HCT116 (cell line): ENCODE data around the gene KAZN. TPM values are rescaled to one million over a fixed set of nuclear protein-coding genes. Genes with fewer than 3 reads are reported as not detected.

Experiments used
- ATAC-seq: fragments of 200-7000 bp; cut with Tn5 transposase; 2 replicates; pipeline ENCODE4 v1.9.1; 2020; ENCODE audit warnings: mild to moderate bottlenecking, moderate library complexity
- BruUV-seq: library from RNA; stranded (reverse); fragments of 400-500 nt; replicated peaks from 2 replicates; lab custom pipeline; 2021; lab: Mats Ljungman, UMichigan
- CTCF ChIA-PET: fragments of 300-600 bp; sonication (Branson Sonifier 250); formaldehyde crosslinking; loops from one replicate; lab custom pipeline; 2021; ENCODE audit warnings: antibody characterized with exemption; lab: Charles Lee
- POLR2A ChIA-PET: fragments of 300-600, 350-600 bp; sonication (Branson Sonifier 250); formaldehyde crosslinking; loops from one replicate; lab custom pipeline; 2021; ENCODE audit warnings: antibody characterized with exemption; lab: Charles Lee
- RAD21 ChIA-PET, 2 experiments: fragments of 300-600 bp; sonication (Branson Sonifier 250); formaldehyde crosslinking; loops; one replicate each; lab custom pipeline; 2023; ENCODE audit warnings: low total read pairs in 2 of 2; ENCODE audit not compliant: uncharacterized antibody in 2 of 2, unreplicated experiment in 2 of 2, low non-redundant PET in 1 of 2; lab: Charles Lee
- DNase-seq: peaks from one replicate; pipeline ENCODE4 v3.0.0-alpha.2; 2010; ENCODE audit warnings: low read depth, low spot score
- H2AFZ ChIP-seq: fragments of 200-600 bp; shearing (Covaris generic), sonication (generic); 2 replicates; pipeline ENCODE4 v1.6.1; 2017; ENCODE audit warnings: low read depth, mixed run types, mixed read lengths, antibody characterized with exemption, low read length; ENCODE audit not compliant: poor library complexity, severe bottlenecking
- H3K27ac ChIP-seq: 2 replicates; pipeline ENCODE4 v1.5.1; 2012; ENCODE audit warnings: low read depth, low read length
- H3K27me3 ChIP-seq: fragments of 200-600 bp; sonication (generic); 2 replicates; pipeline ENCODE4 v1.6.1; 2016; ENCODE audit warnings: mixed run types, low read length, mixed read lengths; ENCODE audit not compliant: insufficient read depth
- H3K36me3 ChIP-seq, 2 experiments: fragments of 200-500 bp in 1 of 2; fragments of 200-600 bp in 1 of 2; sonication (Bioruptor generic) in 1 of 2; sonication (generic) in 1 of 2; 2 replicates each; pipeline versions ENCODE4 v1.5.1 to v1.6.1; 2014 to 2016; ENCODE audit warnings: low read length in 2 of 2, inconsistent platforms in 1 of 2, mixed read lengths in 1 of 2, mixed run types in 1 of 2; ENCODE audit not compliant: insufficient read depth in 2 of 2, control insufficient read depth in 1 of 2
- H3K4me1 ChIP-seq, 2 experiments: fragments of 200-600 bp in 1 of 2; sonication (generic) in 1 of 2; 2 replicates each; pipeline versions ENCODE4 v1.5.1 to v1.6.1; 2012 to 2017; ENCODE audit warnings: low read length in 2 of 2, inconsistent platforms in 1 of 2, mild to moderate bottlenecking in 1 of 2, mixed read lengths in 1 of 2, mixed run types in 1 of 2, moderate library complexity in 1 of 2; ENCODE audit not compliant: insufficient read depth in 2 of 2, control insufficient read depth in 1 of 2
- H3K4me2 ChIP-seq: fragments of 200-600 bp; sonication (generic); 2 replicates; pipeline ENCODE4 v1.6.1; 2017; ENCODE audit warnings: mixed run types, low read length, mixed read lengths
- H3K4me3 ChIP-seq, 2 experiments: fragments of 200-600 bp in 1 of 2; sonication (generic) in 1 of 2; replicated peaks in 1 of 2; 2 replicates each; pipeline ENCODE4 v1.5.1; 2011 to 2016; ENCODE audit warnings: low read length in 2 of 2, control low read depth in 1 of 2, low read depth in 1 of 2, mild to moderate bottlenecking in 1 of 2, mixed read lengths in 1 of 2, mixed run types in 1 of 2
- H3K79me2 ChIP-seq: fragments of 200-600 bp; sonication (generic); 2 replicates; pipeline ENCODE4 v1.6.1; 2017; ENCODE audit warnings: mild to moderate bottlenecking, mixed run types, low read length, moderate library complexity, mixed read lengths; ENCODE audit not compliant: insufficient read depth
- H3K9ac ChIP-seq: fragments of 200-600 bp; sonication (generic); 2 replicates; pipeline ENCODE4 v1.6.1; 2016; ENCODE audit warnings: low read length, mixed read lengths
- H3K9me2 ChIP-seq: fragments of 200-600 bp; sonication (generic), shearing (Covaris generic); 2 replicates; pipeline ENCODE4 v1.6.1; 2017; ENCODE audit warnings: mixed run types, mild to moderate bottlenecking, moderate library complexity; ENCODE audit not compliant: insufficient read depth
- H3K9me3 ChIP-seq, 2 experiments: fragments of 200-500 bp in 1 of 2; fragments of 200-600 bp in 1 of 2; sonication (Bioruptor generic) in 1 of 2; sonication (generic) in 1 of 2; 2 replicates each; pipeline ENCODE4 v1.6.1; 2014 to 2017; ENCODE audit warnings: low read length in 2 of 2, mixed read lengths in 2 of 2, inconsistent platforms in 1 of 2, low read depth in 1 of 2, mild to moderate bottlenecking in 1 of 2, mixed run types in 1 of 2, moderate library complexity in 1 of 2; ENCODE audit not compliant: control insufficient read depth in 1 of 2, insufficient read depth in 1 of 2
- H4K20me1 ChIP-seq: fragments of 200-600 bp; sonication (generic), shearing (Covaris generic); 2 replicates; pipeline ENCODE4 v1.6.1; 2017; ENCODE audit warnings: mixed run types, mild to moderate bottlenecking, moderate library complexity; ENCODE audit not compliant: insufficient read depth
- CEBPB ChIP-seq: IDR thresholded peaks from 2 replicates; pipeline ENCODE4 v1.6.1; 2012; ENCODE audit warnings: low read depth
- EGR1 ChIP-seq: IDR thresholded peaks from 2 replicates; pipeline ENCODE4 v1.6.1; 2012; ENCODE audit warnings: low read depth
- EZH2 ChIP-seq: fragments of 200-600 bp; sonication (generic); IDR thresholded peaks from 2 replicates; pipeline ENCODE4 v1.6.1; 2017; ENCODE audit warnings: antibody characterized with exemption, mixed run types
- EZH2phosphoT487 ChIP-seq: fragments of 200-600 bp; IDR thresholded peaks from 2 replicates; pipeline ENCODE4 v1.6.1; 2018; ENCODE audit warnings: antibody characterized with exemption, borderline replicate concordance
- FOSL1 ChIP-seq: IDR thresholded peaks from 2 replicates; pipeline ENCODE4 v1.6.1; 2012; ENCODE audit warnings: low read depth
- JUND ChIP-seq: IDR thresholded peaks from 2 replicates; pipeline ENCODE4 v1.6.1; 2012
- MAX ChIP-seq: IDR thresholded peaks from 2 replicates; pipeline ENCODE4 v1.6.1; 2012
- POLR2A ChIP-seq: IDR thresholded peaks from 2 replicates; pipeline ENCODE4 v1.7.0; 2011; ENCODE audit warnings: borderline replicate concordance; ENCODE audit not compliant: insufficient read depth, insufficient read length; ENCODE audit errors: extremely low read depth
- POLR2AphosphoS5 ChIP-seq: IDR thresholded peaks from 2 replicates; pipeline ENCODE4 v1.6.1; 2011; ENCODE audit warnings: mild to moderate bottlenecking, low read depth, low read length, moderate library complexity
- RAD21 ChIP-seq: IDR thresholded peaks from 2 replicates; pipeline ENCODE4 v1.6.1; 2012; ENCODE audit warnings: low read depth, mild to moderate bottlenecking
- SRF ChIP-seq: IDR thresholded peaks from 2 replicates; pipeline ENCODE4 v1.6.1; 2012; ENCODE audit warnings: low read depth
- TCF7L2 ChIP-seq: IDR thresholded peaks from 2 replicates; pipeline ENCODE4 v1.7.0; 2011; ENCODE audit warnings: borderline replicate concordance, inconsistent platforms; ENCODE audit not compliant: insufficient read depth, insufficient read length; ENCODE audit errors: extremely low read depth
- YY1 ChIP-seq: IDR thresholded peaks from 2 replicates; pipeline ENCODE4 v1.6.1; 2011; ENCODE audit warnings: low read length, low read depth, moderate library complexity, mild to moderate bottlenecking; ENCODE audit not compliant: insufficient replicate concordance; ENCODE audit errors: extremely low read depth
- intact Hi-C: fragments of 100-400 bp; cut with micrococcal nuclease; formaldehyde crosslinking; loops from 2 replicates; pipeline ENCODE4 v1.10.0; 2022
- total RNA-seq: library from RNA; stranded (reverse); gene quantifications from one replicate; pipeline ENCODE4 v1.2.1, GENCODE V29; 2021; ENCODE audit not compliant: unreplicated experiment
- TF ChIP-seq, protein P1 (sequence below), 3 experiments: fragments of 200-600 bp in 1 of 3; sonication (generic) in 1 of 3; IDR thresholded peaks in 2 of 3; conservative IDR thresholded peaks in 1 of 3; 2 replicates each; pipeline ENCODE4 v1.5.1; 2012 to 2017; ENCODE audit warnings: low read depth in 2 of 3, low read length in 2 of 3, antibody characterized with exemption in 1 of 3, borderline replicate concordance in 1 of 3, control low read depth in 1 of 3, mild to moderate bottlenecking in 1 of 3, mixed read lengths in 1 of 3, mixed run types in 1 of 3, moderate library complexity in 1 of 3; ENCODE audit not compliant: insufficient read depth in 1 of 3
- TF ChIP-seq, protein P2 (sequence below): IDR thresholded peaks from 2 replicates; pipeline ENCODE4 v1.6.1; 2011; ENCODE audit warnings: mild to moderate bottlenecking, low read length, moderate library complexity; ENCODE audit not compliant: insufficient replicate concordance; ENCODE audit errors: extremely low read depth

The KAZN gene
- total RNA-seq, 1 experiment from 2014 or later, result 13.4 TPM

GRCh38 chr1:14949270-14949835 lies 350.9 kb downstream of the KAZN start (continued):
- TF ChIP-seq JUND, result no peak
- no peak for TF ChIP-seq YY1
- TF ChIP-seq POLR2AphosphoS5, result no peak
- TF ChIP-seq FOSL1, result no peak

DNA sequence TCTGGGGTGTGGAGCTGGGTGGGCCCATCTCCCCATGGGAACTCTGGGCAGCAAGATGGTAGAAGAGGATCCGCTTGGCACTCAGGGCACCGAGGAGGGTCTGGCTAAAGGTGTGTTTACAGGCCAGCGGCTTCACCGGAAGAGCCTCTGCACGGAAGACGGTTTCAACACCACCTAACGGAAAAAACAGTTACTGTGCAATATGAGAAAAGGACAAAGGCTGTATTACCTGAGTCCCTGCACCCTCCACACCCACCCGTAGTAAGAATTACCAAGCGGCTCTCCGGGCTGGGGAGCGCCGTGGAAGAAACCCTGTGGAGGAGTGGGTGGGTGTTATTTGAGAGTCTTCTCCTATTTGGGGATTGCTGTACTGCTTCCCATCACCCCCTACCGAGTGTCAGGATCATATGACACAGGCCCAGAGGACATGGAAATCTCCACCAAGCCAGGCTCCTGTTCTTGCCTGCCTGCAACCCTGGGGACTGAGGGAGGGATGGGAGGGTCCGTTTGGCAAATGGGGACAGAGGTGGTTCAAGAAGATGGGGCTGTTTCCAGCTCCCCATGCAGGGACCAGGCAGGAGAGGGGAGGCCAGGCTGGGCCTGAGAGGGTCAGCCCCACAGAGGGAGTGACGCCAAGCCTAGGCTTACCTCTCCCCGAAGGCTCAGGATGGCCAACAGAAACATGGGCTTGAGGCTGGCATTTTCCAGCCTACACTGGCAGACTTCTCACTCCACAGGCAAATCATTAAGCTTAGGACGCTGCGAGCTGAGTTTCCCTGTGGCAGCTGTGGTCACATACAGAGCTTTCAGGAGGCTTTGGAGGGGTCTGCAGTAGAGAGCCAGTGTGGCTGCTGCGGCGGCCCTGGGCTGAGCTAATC lies 351.6 kb downstream of the KAZN start:
- Histone ChIP-seq H3K9me2 (no peaks in the 10 kb centered on the region), H4K20me1 (no peaks in the 10 kb centered on the region), H3K4me2 (no peak overlapping the region), H3K27me3 (no peaks in the 10 kb centered on the region), H3K4me3 (no peak overlapping the region), H3K27ac (no peak overlapping the region; the same call in 1 of the 2 replicates), H3K36me3 (no peaks in the 10 kb centered on the region), H3K9ac (no peak overlapping the region), H3K9me3 (peaks cover 0 to 3% of the 10 kb centered on the region in 2 experiments; a peak in 1 of 4 replicates), H2AFZ (no peak overlapping the region), H3K4me1 (peaks cover 4 to 31% of the 10 kb centered on the region in 2 experiments; a peak in 3 of 4 replicates), H3K79me2 (0 out of 2 replicates have a peak, but pooled peaks cover 4% of the 10 kb centered on the region)
- no TSS peak for BruUV-seq
- ChIA-PET POLR2A (no interaction called here), CTCF (no interaction called here), RAD21 (no interaction called here)
- DNase-seq, result no peak
- intact Hi-C loops, result no loop called here
- no peak for ATAC-seq
- TF ChIP-seq EZH2, result no peak
- TF ChIP-seq YY1, result no peak
- TF ChIP-seq EZH2phosphoT487, result no peak
- no peak for TF ChIP-seq EGR1
- no peak for TF ChIP-seq SRF
- TF ChIP-seq FOSL1, result no peak
- TF ChIP-seq POLR2A, result no peak
- TF ChIP-seq CEBPB, result no peak
- TF ChIP-seq MAX, result no peak
- TF ChIP-seq, protein P1, sequence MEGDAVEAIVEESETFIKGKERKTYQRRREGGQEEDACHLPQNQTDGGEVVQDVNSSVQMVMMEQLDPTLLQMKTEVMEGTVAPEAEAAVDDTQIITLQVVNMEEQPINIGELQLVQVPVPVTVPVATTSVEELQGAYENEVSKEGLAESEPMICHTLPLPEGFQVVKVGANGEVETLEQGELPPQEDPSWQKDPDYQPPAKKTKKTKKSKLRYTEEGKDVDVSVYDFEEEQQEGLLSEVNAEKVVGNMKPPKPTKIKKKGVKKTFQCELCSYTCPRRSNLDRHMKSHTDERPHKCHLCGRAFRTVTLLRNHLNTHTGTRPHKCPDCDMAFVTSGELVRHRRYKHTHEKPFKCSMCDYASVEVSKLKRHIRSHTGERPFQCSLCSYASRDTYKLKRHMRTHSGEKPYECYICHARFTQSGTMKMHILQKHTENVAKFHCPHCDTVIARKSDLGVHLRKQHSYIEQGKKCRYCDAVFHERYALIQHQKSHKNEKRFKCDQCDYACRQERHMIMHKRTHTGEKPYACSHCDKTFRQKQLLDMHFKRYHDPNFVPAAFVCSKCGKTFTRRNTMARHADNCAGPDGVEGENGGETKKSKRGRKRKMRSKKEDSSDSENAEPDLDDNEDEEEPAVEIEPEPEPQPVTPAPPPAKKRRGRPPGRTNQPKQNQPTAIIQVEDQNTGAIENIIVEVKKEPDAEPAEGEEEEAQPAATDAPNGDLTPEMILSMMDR (IDR thresholded peaks at IDR 0.05 in 2 of 3, conservative IDR thresholded peaks at IDR 0.05 in 1 of 3; ENCODE audit: borderline replicate concordance in 1 of 3, insufficient read depth in 1 of 3, low read depth in 2 of 3, low read length in 2 of 3), result no peak
- no peak for TF ChIP-seq TCF7L2
- TF ChIP-seq RAD21, result no peak
- TF ChIP-seq, protein P2, sequence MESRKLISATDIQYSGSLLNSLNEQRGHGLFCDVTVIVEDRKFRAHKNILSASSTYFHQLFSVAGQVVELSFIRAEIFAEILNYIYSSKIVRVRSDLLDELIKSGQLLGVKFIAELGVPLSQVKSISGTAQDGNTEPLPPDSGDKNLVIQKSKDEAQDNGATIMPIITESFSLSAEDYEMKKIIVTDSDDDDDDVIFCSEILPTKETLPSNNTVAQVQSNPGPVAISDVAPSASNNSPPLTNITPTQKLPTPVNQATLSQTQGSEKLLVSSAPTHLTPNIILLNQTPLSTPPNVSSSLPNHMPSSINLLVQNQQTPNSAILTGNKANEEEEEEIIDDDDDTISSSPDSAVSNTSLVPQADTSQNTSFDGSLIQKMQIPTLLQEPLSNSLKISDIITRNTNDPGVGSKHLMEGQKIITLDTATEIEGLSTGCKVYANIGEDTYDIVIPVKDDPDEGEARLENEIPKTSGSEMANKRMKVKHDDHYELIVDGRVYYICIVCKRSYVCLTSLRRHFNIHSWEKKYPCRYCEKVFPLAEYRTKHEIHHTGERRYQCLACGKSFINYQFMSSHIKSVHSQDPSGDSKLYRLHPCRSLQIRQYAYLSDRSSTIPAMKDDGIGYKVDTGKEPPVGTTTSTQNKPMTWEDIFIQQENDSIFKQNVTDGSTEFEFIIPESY, result no peak
